Pulmonary artery endothelial cell (primary cell): Measurements from ENCODE around the gene CAPN6. TPM values are rescaled to one million over a fixed set of nuclear protein-coding genes. Genes with fewer than 3 reads are reported as not detected.

Experiments used
- DNase-seq: peaks from one replicate; pipeline ENCODE4 v3.0.0-alpha.2; 2011; ENCODE audit warnings: low read depth, low spot score
- total RNA-seq: library from RNA; depleted of rRNA; stranded (reverse); fragments of >200 nt; gene quantifications from 2 replicates; pipeline ENCODE4 v1.2.3, GENCODE V29; 2014

The CAPN6 gene, protein sequence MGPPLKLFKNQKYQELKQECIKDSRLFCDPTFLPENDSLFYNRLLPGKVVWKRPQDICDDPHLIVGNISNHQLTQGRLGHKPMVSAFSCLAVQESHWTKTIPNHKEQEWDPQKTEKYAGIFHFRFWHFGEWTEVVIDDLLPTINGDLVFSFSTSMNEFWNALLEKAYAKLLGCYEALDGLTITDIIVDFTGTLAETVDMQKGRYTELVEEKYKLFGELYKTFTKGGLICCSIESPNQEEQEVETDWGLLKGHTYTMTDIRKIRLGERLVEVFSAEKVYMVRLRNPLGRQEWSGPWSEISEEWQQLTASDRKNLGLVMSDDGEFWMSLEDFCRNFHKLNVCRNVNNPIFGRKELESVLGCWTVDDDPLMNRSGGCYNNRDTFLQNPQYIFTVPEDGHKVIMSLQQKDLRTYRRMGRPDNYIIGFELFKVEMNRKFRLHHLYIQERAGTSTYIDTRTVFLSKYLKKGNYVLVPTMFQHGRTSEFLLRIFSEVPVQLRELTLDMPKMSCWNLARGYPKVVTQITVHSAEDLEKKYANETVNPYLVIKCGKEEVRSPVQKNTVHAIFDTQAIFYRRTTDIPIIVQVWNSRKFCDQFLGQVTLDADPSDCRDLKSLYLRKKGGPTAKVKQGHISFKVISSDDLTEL
- total RNA-seq: not detected in 2 replicates

DNA sequence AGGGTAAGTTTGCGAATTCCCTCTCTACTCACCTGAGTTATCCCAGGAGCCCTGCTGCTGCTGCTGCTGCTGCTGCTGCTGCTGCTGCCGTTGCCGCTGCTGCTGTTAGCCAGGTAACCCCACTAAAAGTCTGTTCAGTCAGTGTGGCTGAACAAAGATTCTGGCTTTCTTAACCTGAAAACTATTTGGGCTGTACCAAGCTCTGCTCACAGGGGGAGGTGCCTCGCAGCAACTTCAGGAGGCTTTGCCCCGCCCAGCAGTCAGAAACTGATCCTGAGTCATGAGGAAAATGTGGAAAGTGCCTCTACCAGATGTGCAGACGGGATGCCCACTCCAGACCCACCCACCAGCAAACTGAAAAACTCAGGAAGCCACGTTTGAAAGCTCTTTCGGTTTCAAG lies at the start of gene CAPN6:
Gene CAPN6, minus strand, starts transcription at position 145 of the 400 bp plus-strand sequence. CDS start 6,547 bp downstream, outside the sequence.
- no peak for DNase-seq

DNA sequence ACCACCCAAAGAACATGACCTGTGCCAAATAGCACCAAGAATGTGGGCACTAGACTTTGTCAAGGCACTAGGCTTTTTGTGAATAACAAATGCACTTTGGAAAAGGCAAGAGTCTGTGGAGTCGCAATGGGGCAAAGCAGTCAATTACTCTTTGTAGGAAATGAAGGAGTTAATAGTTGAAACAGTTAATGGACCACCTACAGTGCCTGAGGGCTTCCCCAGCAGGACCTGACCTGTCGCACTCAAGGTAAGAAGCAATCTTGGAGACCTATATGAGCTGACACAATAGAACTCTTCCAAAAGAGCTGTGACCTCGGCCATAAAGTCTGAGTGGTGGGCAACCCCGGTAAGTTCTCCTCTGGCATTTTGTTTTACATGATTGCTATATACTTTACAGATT lies 49.2 kb upstream of the CAPN6 start:
- no peak for DNase-seq

DNA sequence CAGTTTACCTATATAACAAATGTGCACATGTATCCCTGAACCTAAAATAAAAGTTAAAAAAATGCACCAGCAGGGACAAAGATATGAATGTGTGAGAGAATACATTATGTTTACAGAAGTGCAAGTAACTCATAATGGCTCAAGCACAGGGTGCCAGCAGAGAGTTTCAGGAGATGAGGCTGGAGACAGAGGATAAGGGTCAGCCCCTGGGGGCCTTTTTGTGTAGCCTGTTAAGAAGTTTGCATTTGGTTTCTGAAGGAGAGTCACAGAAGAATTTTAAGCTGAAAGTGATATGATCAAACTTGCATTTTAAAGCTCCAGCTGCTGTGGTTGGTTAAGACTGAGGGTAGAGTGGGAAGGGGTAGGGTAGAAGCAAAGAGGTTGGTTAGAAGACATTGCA lies 48.6 kb upstream of the CAPN6 start:
- no peak for DNase-seq

DNA sequence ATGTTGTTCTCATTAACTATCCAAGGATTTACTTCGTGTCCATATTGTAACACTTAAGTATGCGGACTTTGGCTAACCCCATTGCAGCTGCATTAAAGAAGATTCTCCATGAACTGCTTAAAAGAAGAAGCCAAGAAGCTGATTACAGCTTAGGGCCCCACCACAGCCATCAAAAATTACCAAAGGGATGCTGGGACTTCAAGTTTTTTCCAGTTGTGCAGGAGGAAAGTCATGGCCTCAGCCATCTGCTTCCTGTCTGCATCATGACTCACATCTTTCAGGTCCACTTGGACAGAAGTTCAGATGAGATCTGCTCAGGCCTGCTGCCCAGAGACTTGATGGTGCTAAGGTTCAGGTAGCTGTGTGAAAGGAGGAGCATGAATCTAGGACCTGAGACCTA lies 38.8 kb upstream of the CAPN6 start:
- no peak for DNase-seq

DNA sequence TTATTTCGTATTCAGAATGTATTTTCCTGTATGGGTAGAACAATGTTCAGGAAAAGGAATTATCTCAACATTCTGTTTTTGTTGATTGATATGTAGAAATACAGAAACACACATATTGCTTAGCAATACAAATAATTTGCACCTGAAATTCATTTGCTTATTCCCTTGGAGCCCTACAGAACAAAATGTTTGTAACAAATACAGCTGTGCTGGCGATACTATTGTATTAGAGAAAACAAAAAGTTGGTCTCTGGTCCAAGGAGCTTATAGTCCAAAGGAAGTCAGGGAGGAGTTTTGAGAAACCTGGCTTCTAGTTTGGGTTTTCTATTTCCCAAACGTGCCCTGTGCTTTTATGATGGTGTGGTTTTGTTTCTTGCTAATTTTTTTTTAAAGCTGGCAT lies 37.8 kb upstream of the CAPN6 start:
- DNase-seq: no peak

DNA sequence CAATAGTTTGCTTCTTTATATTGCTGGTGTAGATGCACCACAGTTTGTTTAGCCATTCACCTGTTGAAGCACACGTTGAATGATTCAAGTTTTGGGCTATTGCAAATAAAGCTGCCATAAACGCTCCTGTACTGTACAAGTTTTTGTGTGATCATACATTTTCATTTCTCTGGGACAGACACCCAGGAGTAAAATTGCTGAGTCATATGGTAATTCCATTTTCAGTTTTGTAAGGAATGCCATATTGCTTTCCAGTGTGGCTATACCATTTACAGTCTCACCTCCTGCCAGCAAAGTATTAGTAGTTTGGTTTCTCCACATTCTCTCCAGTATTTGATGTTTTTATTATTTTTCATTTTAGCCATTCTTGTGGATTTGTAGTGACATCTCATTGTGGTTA lies 32.0 kb upstream of the CAPN6 start:
- no peak for DNase-seq

DNA sequence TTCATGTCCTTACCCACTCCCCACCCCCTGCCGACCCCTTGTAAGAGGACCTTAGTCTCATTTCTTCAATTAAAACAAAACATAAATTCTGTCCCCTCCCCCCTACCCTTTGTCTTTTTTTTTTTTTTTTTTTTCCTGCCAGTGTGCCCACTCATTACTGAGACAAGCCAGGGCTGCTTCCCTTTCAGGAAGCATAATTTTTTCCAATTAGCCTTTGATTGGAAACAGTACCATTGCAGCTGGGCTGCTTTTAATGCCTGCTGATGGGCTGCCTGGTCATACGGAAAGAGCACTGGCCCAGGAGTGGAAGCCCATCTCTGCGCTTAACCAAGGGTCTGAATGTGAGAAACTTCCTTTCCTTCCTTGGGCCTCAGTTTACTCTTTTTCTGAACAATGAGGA lies 18.6 kb upstream of the CAPN6 start:
- DNase-seq: no peak

DNA sequence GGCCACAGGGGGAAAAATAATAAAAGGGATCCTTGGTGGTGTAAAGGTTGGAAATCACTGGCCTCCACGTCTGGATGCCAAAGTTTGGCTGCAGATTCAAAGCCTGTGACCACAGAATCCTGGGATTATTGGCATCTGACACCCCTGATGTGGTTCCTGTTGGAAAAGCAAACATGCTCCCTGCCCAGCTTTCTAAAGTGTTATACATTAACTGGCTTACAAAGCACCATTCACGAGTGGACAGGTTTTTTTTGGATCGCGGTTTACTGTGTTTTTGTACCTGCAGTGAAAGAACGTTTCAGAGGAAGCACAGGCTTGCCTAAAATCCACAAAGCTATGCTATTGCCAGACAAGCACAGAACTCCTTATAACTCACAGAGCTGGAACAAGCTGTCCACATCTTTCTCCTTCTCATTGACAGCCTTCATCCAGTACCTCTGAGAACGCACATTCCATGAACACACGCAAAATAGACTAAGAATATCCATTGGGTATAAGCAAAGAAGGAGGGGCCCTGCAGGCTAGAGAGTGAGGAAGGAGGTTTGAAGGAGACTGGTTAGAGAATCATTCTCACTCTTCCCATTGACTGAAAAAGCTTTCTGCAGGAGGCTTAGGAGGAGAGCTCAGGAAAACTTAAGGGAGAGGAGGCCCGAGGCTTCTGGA lies 14.5 kb upstream of the CAPN6 start:
- DNase-seq: no peak

DNA sequence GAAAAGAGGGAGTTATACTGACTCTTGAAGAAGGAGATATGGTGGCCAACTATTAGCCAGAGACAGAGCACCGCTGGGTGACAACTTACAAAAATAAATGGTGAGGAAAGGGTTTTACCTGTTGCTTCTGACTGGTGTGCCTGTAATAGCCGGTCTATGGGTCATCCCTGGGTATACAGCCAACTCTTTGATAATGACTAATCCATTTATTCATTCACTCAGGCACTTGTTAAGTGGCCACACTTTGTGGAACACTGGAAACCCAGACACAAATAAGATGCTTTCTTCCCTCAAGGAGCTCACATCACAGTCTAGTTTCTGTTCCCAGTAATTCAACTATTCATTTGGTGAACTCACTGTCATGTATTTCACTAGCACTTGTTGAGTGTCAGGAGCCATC lies 13.2 kb upstream of the CAPN6 start:
- no peak for DNase-seq

DNA sequence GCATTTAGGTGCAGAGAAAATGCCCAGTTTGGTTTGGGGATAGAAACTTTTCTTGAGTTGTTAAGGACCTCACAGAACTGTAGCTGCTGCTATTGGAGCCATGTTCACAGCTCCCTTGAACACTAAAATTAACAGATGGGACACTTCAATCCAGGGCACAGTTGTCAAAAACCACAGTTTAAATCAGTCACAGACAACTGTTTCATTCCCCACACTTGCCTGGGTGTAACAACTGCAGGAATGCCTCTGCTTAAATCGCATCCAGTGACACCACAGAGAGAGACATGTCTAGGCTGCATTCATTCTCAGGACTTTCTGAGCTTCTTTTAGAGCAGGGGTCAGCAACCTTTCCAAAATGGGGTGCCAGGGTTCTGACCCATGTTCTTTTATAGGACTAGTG lies 12.7 kb upstream of the CAPN6 start:
- DNase-seq: no peak

DNA sequence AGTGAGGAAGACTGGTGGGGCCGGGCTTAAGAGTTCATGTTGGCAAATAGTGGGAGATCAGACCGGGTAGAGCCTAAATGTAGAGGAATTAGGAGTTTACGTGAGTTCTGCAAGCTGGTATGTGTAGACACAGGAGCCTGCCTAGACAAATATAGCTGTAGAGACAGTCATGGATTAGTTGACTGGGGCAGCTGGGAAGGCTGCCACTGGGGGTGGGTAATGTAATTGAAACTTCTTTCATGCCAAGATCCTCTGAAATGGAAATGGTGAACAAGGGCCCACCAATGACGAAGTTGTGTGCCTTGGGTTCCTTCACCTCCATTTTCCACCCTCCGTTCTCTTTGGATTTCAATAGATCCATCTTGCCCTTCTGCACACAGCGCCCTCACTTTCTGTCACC lies 11.9 kb upstream of the CAPN6 start:
- DNase-seq: no peak

DNA sequence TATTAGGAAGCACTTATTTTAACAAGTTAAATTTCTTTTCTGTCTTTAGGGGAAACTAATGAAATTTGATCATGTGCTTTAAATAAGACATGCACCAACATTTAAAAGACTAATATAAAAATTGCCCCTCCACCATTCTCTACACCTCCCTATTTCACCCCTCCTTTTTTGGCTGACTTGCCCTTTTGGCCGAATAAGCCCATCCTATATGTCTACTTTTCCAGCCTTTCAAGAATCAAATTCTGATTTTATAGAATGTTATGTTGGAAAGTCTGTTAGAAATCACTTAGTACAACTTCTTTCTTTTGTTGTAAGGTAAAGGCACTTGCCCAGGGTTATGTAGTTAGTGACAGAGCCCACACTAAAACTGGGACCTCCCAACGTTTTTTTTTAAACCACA lies 1.8 kb downstream of the CAPN6 start:
- no peak for DNase-seq

DNA sequence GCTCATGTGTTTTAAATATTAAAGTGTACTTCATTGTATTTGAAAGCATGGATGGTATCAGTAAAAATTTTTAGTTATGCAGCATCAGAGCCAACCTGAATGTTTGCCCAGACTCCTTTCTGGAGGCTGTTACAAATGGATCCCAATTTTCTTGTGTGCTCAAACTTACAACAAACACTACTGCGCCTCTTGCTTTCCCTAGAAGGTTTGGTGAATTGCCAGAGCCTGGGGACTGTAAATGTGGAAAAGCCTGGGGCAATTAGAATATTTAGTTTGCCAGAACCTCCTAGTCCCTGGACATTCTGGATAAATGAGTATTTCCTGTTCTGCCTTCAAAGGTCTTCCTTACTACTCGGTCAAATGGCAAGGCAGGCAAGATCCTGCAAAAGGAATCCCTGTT lies 4.8 kb downstream of the CAPN6 start:
- no peak for DNase-seq

DNA sequence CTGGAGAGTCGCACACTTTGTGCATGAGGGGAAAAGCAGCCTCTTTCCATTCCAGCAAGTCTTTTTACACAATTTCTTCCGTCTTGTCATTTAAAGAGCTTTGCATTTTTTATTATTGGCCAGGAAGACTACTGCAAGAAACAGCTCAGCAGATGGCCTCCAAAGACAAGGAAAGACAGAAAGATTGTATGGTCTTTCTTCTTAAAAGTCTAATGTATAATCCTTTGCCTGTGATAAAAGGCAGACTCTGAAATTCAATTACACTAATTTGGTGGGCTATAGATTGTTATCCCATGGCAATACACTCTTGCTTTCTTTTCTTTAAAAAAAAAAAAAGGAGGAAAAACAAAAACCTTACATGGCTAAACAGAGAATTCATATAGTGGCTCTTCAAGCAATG lies 5.9 kb downstream of the CAPN6 start:
- DNase-seq: no peak

DNA sequence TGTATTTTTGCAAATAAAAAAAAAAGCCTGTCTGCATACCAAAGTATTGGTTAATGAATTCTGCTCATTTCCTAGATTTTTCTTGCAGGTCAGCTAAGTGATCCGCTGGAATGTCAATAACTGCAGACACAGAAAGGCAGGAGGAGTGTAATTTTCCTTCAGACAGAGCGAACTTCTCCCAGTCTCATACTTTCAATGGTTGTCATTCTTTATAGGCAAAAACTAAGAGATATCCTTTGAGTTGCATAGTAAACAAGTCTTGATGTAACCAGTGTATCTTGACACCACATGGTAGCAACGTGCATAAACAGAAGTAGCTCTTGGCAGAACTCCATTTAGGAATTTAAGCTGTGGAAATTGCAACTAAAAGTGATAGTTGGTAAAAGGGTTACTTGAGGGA lies 8.2 kb downstream of the CAPN6 start:
- DNase-seq: no peak

DNA sequence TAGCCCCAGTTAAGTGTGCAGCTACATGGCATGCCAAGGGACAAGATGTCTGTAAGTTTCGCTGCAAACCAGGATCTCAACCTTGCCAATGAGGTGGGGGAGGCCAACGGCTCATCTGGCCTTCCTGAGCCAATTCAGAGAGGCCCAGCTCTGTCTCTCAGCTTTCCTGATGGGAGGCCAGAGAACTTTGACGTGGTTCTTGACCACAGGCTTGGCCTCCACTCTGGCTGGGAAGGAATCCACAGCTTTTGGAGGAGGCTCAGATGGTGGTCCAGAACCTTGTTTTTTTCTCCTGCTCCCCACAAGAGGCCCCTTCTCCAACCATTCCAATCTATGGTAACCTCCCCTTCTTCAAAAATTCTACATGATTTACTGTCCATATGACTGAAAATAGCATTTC lies 9.8 kb downstream of the CAPN6 start:
- DNase-seq: no peak

DNA sequence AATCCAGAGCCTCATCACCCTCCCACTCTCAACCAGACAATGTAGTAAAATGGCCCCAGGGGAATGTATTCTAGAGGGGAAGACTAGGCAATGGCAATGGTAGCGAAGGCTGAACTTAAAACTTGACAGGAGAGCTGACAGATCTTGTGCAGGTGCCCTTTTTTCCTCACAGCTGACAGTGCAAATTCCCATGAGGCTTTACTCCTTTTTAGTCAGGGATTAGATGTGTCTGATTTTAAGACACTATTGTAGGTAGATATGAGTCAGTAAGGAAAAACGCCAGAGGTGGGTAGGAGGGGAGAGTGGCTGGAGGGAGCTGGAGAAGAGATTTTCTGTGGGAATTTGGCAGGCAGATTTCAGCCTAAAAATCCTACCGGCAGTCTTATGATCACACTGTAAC lies 10.7 kb downstream of the CAPN6 start:
- DNase-seq: no peak

DNA sequence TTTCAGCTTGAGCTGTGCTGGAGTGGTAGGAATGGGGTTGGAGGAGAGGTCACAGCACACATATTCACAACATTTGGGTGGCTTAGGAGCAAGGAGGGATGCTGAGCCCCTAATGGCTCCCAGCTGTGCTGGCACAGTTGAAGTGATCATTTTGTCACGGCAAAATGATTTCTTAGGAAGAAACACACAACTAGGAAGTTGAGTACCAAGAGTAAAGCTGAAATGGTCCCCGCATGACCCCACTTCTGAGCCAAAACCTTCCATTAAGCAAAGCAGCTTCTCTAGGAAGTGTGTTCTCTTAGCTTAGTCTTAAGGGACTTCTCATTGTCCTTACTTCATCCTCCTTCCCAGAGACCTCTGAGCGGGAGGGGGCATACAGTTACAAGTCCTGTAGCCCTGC lies 12.6 kb downstream of the CAPN6 start:
- no peak for DNase-seq

DNA sequence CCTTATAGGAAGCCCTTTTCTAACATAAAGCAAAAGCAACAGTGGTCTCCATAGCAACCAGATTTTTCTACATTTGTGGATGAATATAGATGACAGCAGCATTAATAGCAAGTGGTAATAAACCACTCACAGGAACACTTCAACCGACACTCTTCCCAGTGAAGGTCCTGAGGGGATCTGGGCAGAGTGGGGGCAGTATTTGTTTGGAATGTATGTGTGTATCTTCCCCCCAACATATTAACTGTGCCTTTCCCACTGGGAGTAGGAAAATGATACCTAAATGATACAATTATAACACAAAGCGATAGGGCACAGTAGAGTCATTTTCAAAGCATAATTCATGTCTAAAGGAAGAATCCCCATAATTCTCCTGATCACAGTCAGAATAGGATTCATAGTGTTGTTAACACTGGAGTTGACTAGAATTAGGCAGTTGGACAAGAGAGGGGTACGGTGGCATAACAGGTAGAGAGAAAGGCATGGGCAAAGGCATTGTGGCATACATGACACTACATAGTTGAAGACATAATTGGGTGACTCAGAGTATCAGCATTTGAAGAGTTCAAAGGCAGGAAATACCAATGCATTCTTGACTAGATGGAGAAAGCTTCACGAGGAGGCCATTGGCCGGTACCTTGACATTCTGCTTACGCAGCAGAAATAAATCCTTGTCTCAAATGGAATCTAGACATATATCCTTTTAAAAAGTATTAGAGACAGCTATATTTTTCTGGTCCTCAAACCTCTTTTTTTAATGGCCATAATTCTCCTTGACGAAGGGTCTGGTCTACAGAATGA lies 15.2 kb downstream of the CAPN6 start:
- DNase-seq: no peak

DNA sequence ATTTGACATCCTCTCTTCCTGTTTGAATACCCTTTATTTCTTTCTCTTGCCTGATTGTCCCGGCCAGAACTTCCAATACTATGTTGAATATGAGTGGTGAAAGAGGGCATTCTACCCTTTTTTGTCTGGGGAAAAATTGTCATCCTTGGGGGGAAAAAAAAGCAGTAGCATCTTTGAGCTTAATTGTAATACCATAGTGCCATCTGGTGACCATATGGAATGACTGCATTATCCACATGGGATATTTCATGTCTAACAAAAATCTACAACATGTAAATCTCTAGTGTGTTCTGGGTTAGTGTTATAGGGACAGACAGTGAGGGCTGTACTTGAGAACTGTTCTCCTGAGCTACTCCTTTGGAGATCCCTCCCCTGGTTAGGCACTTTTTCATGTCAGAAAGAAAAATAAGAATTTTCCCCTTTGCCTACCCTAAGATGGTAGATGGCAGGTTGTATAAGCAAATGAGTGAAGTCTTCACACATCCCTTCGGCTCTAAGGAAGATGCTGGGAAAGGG lies 26.0 kb downstream of the CAPN6 start:
- DNase-seq: no peak

DNA sequence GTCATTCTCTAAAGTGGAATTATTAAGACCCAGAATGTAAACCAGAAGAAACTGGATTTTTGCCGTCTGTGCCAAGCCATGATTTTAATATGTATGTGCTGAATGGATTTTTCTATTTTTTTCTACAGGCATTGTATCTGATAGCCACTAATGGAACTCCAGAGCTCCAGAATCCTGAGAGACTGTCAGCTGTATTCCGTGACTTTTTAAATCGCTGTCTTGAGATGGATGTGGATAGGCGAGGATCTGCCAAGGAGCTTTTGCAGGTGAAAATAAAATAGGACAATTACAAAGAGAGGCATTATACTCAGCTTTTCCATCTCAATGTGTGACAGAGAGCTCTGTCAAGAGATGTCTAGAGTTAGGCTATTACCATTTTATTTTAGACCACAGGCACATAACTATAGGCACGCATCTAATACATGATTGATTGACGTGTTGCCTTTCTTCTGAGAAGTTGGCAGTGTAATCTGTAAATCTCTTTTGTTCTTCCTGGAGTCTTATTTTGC lies 53.9 kb downstream of the CAPN6 start:
- DNase-seq: no peak
